HG02885 (cell line): ENCODE measurements around the gene TP53I13.
"Not testable (repeated sequence)": the region's sequence is repeated elsewhere in the genome, so short reads cannot be mapped to it uniquely, and the experiment has no call there.

Experiments
- ATAC-seq: cut with Tn5 transposase; IDR thresholded peaks from one replicate; pipeline ENCODE4 v1.9.1; 2021; ENCODE audit warnings: mild to moderate bottlenecking; ENCODE audit not compliant: unreplicated experiment, poor library complexity

The TP53I13 gene

GRCh38 chr17:29568331-29569244 is at the start of gene TP53I13:
Gene TP53I13 (plus strand): TSS chr17:29568701. CDS start chr17:29568759, 58 bp downstream.
- ATAC-seq: peak; percentile 47

- ATAC-seq: no peak
Observed at GRCh38 chr17:29524692-29525091, 43.8 kb upstream of the TP53I13 start.

DNA sequence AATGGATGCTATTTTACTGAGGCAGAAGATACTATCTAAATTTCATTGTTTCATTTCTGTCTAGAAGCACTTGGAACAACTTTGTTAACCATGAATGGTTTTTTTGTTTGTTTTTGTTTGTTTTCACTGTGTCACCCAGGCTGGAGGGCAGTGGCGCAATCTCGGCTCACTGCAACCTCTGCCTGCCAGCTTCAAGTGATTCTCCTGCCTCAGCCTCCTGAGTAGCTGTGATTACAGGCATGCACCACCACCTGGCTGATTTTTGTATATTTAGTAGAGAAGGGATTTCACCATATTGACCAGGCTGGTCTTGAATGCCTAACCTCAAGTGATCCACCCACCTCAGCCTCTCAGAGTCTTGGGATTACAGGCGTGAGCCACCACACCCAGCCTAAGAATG is 42.2 kb upstream of the TP53I13 start:
- ATAC-seq: no peak

DNA sequence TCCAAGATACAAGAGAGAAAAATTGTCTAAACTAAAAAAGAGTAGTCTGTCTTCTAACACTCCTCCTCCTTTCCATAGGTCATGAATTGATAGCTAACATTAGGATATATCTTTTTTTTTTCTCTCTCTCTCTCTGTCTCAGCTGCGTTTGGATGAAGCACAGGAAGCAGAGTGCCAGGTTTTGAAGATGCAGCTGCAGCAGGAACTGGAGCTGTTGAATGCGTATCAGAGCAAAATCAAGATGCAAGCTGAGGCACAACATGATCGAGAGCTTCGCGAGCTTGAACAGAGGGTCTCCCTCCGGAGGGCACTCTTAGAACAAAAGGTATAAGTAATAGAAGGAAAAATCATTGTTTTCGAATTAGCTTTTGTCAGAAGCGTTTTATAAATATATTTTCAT is 34.5 kb upstream of the TP53I13 start:
- ATAC-seq: no peak

DNA sequence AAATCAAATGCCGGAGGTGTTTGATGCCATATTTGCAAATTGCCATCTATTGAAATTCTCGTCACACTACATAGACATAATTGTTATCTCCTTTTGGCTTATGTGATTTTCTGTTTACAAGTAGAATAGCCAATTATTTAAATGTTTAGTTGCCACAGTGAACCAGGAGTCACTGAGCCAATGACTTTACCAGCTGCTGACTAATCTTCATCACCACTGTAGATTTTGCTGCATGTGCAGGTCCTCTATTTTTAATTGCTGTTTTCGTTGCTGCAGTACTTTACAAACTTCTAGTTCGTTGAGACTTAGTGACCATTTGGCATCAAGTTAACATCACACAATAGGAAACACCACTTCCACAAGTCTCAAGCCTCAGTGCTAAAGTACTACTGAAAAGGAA is 24.4 kb upstream of the TP53I13 start:
- no peak for ATAC-seq

DNA sequence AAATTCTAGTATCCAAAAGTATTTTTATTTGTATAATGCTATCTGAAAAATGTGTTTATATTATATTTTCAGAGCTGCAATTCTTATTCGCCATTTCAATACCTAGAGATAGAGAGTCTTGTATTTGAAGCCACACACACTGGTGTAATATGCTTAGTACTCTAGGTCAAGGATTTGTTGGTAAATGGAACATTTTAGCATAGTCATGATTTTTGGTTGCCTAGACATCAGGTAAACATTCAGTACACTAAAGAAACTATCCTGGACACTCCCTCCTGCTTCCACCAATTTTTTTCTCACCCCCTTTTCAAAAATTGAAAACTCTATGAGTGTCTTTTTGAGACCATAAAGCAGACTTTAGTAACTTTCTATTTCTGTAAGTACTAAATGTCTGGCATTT is 22.4 kb upstream of the TP53I13 start:
- no peak for ATAC-seq

GRCh38 chr17:29546830-29547229 is 21.7 kb upstream of the TP53I13 start:
- ATAC-seq: no peak

DNA sequence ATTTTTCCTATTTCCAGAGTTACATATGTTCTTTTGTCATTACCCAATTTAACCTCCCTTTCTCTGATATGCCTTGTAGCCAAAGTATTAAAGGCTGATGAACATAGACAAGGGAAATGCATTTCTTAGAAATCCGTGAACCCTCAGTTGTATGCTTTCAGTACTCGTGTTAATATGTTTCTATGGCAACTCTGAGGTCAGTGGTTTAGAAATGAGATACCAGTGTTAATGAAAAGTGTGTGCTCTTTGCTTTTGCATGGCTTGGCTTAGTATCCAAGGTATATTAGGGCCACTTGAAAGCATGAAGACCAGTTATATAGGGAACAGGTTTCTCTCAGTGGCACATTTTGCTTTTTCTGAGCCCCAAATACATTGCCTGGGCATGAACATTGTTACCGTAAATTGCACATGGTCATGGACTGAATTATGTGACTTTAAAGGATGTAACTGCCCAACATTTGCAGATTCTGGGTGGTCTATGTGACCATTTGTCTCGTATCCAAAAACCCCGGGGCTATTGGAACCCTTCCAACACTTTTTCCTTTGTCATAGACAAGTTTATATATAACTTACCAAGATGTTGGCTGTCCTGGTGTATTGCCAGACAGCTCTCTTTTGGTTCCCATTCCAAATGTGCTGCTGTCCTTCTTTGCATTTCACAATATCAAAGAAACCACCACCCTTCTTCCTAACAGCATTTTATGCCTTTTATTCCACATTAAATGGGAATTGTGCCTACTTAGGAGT is 19.2 kb upstream of the TP53I13 start:
- ATAC-seq: no peak

DNA sequence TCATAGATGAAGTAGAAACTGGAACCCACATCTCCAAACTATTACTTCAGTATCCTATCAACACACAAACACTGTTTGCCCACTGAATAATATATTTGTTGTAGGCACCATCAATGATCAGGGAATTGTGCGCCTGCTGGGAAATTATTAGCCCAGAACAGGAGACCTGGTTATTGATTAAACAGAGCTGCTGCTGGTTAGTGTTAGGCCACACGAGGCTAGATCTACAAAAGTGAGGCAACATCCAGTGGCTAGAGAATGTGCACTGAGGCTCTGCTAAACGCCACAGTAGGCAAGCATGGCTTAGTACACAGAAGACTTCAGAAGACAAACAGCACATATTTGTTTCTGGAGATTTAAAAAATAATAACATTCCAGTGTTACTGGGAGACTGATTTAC is 12.7 kb upstream of the TP53I13 start:
- no peak for ATAC-seq

DNA sequence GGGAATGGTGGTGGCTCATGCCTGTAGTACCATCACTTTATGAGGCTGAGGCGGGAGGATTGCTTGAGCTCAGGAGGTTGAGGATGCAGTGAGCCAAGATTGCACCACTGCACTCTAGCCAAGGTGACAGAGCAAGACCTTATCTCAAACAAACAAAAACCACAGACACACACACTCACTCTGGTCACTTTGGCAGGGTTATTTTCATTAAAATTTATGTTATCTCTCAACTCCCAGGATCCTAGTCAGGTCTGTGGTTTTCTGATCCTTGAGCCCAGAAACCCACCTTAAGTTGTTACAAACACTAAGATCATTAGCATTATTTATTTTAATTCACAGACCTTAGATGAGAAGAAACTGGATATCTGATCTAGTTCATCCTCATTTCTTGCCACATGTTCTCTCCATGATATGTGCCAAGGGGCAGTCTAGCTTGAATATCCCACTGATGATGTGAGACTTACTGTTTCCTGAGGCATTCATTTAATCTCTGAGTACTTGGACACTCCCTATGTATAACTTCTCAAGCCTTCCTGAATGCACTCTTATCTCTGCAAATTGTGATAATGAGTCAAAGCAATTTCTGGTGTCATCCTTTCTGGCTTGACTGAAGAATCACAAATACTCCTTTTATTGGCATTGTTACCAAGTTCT is 11.3 kb upstream of the TP53I13 start:
- no peak for ATAC-seq

DNA sequence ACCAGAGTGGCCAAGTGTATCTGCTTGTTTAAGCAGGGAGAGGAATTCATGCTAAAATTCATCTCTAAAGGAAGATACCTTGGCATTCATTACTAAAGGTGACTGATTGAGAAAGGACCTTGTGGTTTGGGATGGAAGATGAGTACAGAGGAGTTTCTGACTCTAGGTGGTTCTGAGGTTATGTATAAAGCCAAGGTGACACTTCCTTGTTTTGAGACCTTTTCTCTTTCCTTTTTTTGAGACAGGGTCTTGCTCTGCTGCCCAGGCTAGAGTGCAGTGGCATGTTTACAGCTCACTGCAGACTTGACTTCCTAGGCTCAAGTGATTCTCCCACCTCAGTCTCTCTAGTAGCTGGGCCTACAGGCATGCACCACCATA is 10.8 kb upstream of the TP53I13 start:
- ATAC-seq: no peak

- ATAC-seq: not testable (repeated sequence)
Observed at GRCh38 chr17:29558139-29558538, 10.4 kb upstream of the TP53I13 start.

GRCh38 chr17:29559640-29560039 is 8.9 kb upstream of the TP53I13 start:
- ATAC-seq: no peak

- no peak for ATAC-seq
Observed at GRCh38 chr17:29560316-29560715, 8.2 kb upstream of the TP53I13 start.

DNA sequence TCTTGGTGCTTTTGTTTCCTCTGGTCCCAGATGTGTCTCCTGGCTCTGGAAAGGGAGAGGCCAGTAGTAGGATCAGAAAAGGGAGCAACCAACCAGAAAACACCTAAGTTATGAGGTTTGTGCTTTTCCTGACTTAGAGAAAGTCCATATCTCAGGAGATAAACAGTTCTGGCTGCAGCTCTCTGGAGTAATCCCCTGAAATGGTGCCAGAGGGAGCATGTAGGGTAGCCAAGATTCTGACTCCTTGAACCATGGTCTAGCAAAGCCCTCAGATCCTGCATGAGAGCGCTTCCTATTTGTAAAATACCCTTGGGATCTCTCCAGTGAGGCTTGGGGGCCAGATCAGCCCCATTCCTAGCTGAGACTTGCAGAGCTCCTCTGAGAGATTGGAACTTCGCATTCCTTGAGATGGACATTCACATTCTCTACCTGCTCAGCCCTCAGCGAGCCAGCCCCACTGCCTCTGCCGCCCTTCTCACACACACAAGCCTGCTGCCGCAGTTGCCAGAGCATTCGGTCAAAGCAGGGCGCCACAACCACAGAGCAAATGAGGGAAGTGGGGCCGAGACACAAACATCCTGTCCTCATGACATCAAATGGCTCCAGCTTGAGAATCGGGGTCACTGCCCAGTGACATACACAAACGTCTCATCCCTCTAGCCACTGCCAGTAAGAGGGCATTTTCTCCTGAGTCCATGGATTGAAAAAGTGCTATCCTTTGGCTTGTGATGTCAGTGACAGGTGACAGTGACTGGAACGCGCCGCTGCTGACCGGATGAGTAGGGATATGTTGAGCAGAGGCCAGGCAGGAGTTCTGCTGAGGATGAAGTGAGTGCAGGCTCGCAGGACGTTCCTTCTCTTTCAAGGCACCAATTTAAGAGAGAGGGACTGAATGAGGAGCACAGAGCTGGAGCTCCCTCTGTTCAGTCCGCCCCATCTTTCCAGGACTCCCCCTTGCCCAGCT is 6.7 kb upstream of the TP53I13 start:
- no peak for ATAC-seq

- no peak for ATAC-seq
Observed at GRCh38 chr17:29562615-29563014, 5.9 kb upstream of the TP53I13 start.

- ATAC-seq: no peak
Observed at GRCh38 chr17:29563816-29564215, 4.7 kb upstream of the TP53I13 start.

DNA sequence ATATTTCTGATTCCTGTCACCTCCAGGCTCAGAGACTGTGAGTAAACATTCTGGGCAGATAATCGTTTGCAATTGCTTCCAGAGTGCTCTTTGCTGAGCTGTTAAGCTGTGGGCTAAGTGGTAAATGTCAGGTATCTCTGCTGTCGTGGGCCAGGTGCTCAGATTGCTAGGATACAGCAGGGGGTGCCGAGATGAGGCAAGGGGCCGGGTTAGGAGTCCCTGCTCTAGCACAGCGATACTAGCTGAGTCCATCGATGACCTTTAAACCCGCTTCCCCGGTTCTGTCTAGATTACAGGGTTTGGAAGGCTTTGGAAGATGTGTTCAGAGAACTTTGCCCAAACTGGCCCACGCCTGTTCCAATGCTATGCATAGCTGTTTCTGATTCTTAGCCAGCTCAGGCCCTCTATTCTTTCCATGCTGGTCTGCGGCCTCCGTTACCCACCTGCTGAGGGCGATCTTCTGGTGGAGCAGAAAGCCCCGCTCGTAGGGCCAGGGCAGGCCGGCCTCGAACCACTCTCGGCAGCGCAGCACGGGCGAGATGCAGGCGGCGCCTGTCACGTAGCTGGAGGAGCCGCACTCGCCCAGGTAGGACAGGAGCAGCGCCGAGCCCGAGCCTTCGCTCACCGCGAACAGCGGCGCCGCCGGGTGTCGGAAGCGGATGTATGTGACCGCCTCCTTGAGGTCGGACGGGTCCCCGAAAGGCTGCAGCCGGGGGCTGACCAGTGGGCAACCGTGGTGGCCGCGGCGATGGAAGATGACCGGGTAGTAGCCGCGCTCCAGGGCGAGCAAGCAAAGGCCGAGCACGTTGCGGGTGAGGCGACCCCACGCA is 2.6 kb upstream of the TP53I13 start:
- ATAC-seq: peak; percentile 21
